HepG2 (cell line): Measurements from ENCODE around the gene THSD4. TPM values are rescaled to one million over a fixed set of nuclear protein-coding genes. Genes with fewer than 3 reads are reported as not detected.

Experiments used
- ATAC-seq: fragments of 200-7000 bp; cut with Tn5 transposase; 3 replicates; pipeline ENCODE4 v1.9.1; 2020; ENCODE audit warnings: mild to moderate bottlenecking, moderate library complexity
- BruUV-seq: library from RNA; stranded (reverse); fragments of 400-500 nt; replicated peaks from 2 replicates; lab custom pipeline; 2021; lab: Mats Ljungman, UMichigan
- CTCF ChIA-PET: fragments of 300-600 bp; formaldehyde crosslinking; extraction: SDS; loops from one replicate; lab custom pipeline; 2021; ENCODE audit warnings: low total read pairs, inconsistent platforms, low intra/inter-chr PET ratio; lab: Yijun Ruan, JAX
- POLR2A ChIA-PET: fragments of 350-600 bp; sonication (Branson Sonifier 250); formaldehyde crosslinking; loops from one replicate; lab custom pipeline; 2020; ENCODE audit warnings: antibody characterized with exemption, inconsistent platforms; lab: Yijun Ruan, JAX
- DNase-seq: peaks from one replicate; pipeline ENCODE4 v3.0.0-alpha.2; 2015; ENCODE audit warnings: low spot score
- FAIRE-seq: peaks from 3 replicates; lab custom pipeline; 2011; peaks lifted over from hg19 to GRCh38; lab: Jason Lieb, UNC
- H2AFZ ChIP-seq: one replicate; pipeline ENCODE4 v1.6.1; 2011; ENCODE audit warnings: low read length, inconsistent platforms
- H3K27ac ChIP-seq: fragments of 300-600 bp; 3 replicates; pipeline ENCODE4 v1.8.0; 2011; ENCODE audit warnings: mixed run types, mild to moderate bottlenecking, mixed read lengths, low read length, inconsistent platforms; ENCODE audit not compliant: insufficient read depth; ENCODE audit errors: extremely low read length
- H3K27me3 ChIP-seq, 2 experiments: fragments of 200-600 bp in 1 of 2; 2 replicates in 1 of 2; 3 replicates in 1 of 2; pipeline versions ENCODE4 v1.6.0 to v1.8.0; 2011; ENCODE audit warnings: low read length in 2 of 2, mild to moderate bottlenecking in 2 of 2, moderate library complexity in 2 of 2, inconsistent platforms in 1 of 2; ENCODE audit not compliant: insufficient read depth in 2 of 2, control insufficient read depth in 1 of 2
- H3K36me3 ChIP-seq, 2 experiments: fragments of 200-600 bp in 1 of 2; replicated peaks in 1 of 2; 2 replicates in 1 of 2; 3 replicates in 1 of 2; pipeline versions ENCODE4 v1.5.1 to v1.8.0; 2011; ENCODE audit warnings: low read length in 2 of 2, inconsistent platforms in 1 of 2; ENCODE audit not compliant: insufficient read depth in 2 of 2, control insufficient read depth in 1 of 2
- H3K4me1 ChIP-seq: 2 replicates; pipeline ENCODE4 v1.5.1; 2012; ENCODE audit warnings: low read length, inconsistent platforms; ENCODE audit not compliant: insufficient read depth
- H3K4me2 ChIP-seq: 2 replicates; pipeline ENCODE4 v1.6.0; 2011; ENCODE audit warnings: low read depth, low read length, inconsistent platforms
- H3K4me3 ChIP-seq, 3 experiments: fragments of 200-600 bp in 1 of 3; sonication (generic), shearing (Covaris generic) in 1 of 3; replicated peaks in 1 of 3; 2 replicates each; pipeline ENCODE4 v1.5.1; 2011 to 2016; ENCODE audit warnings: low read length in 3 of 3, inconsistent platforms in 2 of 3, low read depth in 2 of 3, mild to moderate bottlenecking in 2 of 3, control low read depth in 1 of 3, mixed read lengths in 1 of 3; ENCODE audit not compliant: insufficient read depth in 1 of 3
- H3K79me2 ChIP-seq: one replicate; pipeline ENCODE4 v1.6.1; 2011; ENCODE audit warnings: low read length, inconsistent platforms; ENCODE audit not compliant: insufficient read depth
- H3K9ac ChIP-seq: 2 replicates; pipeline ENCODE4 v1.6.0; 2011; ENCODE audit warnings: mild to moderate bottlenecking, low read depth, low read length, inconsistent platforms; ENCODE audit not compliant: insufficient read depth
- H3K9me3 ChIP-seq: 2 replicates; pipeline ENCODE4 v1.5.1; 2012; ENCODE audit warnings: mild to moderate bottlenecking, low read length
- H4K20me1 ChIP-seq: 2 replicates; pipeline ENCODE4 v1.6.0; 2011; ENCODE audit warnings: inconsistent platforms, mild to moderate bottlenecking, low read length, moderate library complexity; ENCODE audit not compliant: insufficient read depth
- KMT2B ChIP-seq: IDR thresholded peaks from 2 replicates; pipeline ENCODE4 v1.6.1; 2016; ENCODE audit warnings: missing genetic modification reagents, missing compliant biosample characterization
- MLLT10 ChIP-seq: sonication (generic); formaldehyde crosslinking; IDR thresholded peaks from 2 replicates; pipeline ENCODE4 v1.4.0; 2020; ENCODE audit warnings: missing genetic modification reagents
- ZNF660 ChIP-seq: sonication (generic); formaldehyde crosslinking; IDR thresholded peaks from 2 replicates; pipeline ENCODE4 v1.5.1; 2020; ENCODE audit warnings: mild to moderate bottlenecking, low read depth, missing genetic modification reagents, borderline replicate concordance
- WGBS: methylation state at CpG from one replicate; pipeline ENCODE4 v1.1.6; 2017; ENCODE audit warnings: low lambda C conversion rate; 5-methylcytosine and 5-hydroxymethylcytosine counted together
- in situ Hi-C: cut with HindIII; loops from 2 replicates; pipeline ENCODE4 v1.10.0; 2017; ENCODE audit warnings: low pct_unique_long_range_greater_than_20kb; ENCODE audit not compliant: extremely low pct_ligation_motif_present
- intact Hi-C: fragments of 100-400 bp; cut with micrococcal nuclease; formaldehyde crosslinking; loops from one replicate; pipeline ENCODE4 v1.10.0; 2022; ENCODE audit not compliant: unreplicated experiment
- polyA plus RNA-seq, 8 experiments: library from polyadenylated mRNA; depleted of rRNA in 3 of 8; stranded (reverse) in 7 of 8; unstranded in 1 of 8; fragments of >200 nt; fragmentation: Illumina TruSeq in 4 of 8; extraction: Trizol in 4 of 8; gene quantifications; 2 replicates each; pipeline versions ENCODE4 v1.2.1 to v1.2.3, GENCODE V29; 2011 to 2016; ENCODE audit warnings: low read depth in 4 of 8, missing spikeins in 1 of 8, mixed read lengths in 1 of 8; ENCODE audit not compliant: insufficient read depth in 1 of 8
- total RNA-seq, 5 experiments: library from RNA; depleted of rRNA; stranded (reverse); fragments of >200 nt; fragmentation: Illumina TruSeq; extraction: Trizol; gene quantifications; 2 replicates each; pipeline ENCODE4 v1.2.3, GENCODE V29; 2016; ENCODE audit warnings: low read depth in 1 of 5
- TF ChIP-seq, protein P1 (sequence below): sonication (generic); formaldehyde crosslinking; IDR thresholded peaks from 2 replicates; pipeline ENCODE4 v1.5.0; 2020; ENCODE audit warnings: mild to moderate bottlenecking, missing genetic modification reagents, borderline replicate concordance
- TF ChIP-seq, protein P2 (sequence below): sonication (generic); formaldehyde crosslinking; IDR thresholded peaks from 2 replicates; pipeline ENCODE4 v1.9.0; 2021; ENCODE audit warnings: missing genetic modification reagents, mild to moderate bottlenecking, borderline replicate concordance

THSD4 gene
- total and polyA plus RNA-seq, 2 of the 13 experiments (the other 11 are each of a cell fraction or from before 2014, with no cell fraction given): 0.07 to 0.21 TPM

DNA sequence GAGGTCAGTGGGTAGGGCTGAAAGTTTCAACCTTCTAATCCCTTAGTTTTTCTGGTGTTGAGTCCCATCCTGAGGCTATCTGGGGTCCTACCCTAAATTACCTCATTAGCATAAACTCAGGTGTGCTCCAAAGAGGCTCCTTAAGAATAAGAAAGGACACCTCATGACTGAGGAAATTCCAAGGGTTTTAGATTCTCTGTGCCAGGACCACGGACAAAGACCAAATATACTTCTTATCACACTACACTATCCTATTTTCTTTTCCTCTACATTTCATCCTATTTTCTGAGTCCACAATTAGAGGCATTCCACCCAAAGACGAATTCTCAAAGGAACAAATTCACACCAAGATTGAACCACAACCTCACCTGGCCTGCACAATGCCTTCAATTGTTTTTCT, 9.8 kb upstream of the THSD4 start:
- Histone ChIP-seq H3K27ac (no peak overlapping the region), H3K4me1 (no peaks in the 10 kb centered on the region)
- POLR2A ChIA-PET: no interaction called here
- no peak for DNase-seq
- BruUV-seq: no TSS peak
- 1% methylated on average over 2 of the region's 2 CpGs for WGBS
- TF ChIP-seq ZNF660 (CRISPR knock-in tag) (no peak), MLLT10 (CRISPR knock-in tag) (no peak), KMT2B (CRISPR knock-in tag) (no peak)
- TF ChIP-seq, protein P1, sequence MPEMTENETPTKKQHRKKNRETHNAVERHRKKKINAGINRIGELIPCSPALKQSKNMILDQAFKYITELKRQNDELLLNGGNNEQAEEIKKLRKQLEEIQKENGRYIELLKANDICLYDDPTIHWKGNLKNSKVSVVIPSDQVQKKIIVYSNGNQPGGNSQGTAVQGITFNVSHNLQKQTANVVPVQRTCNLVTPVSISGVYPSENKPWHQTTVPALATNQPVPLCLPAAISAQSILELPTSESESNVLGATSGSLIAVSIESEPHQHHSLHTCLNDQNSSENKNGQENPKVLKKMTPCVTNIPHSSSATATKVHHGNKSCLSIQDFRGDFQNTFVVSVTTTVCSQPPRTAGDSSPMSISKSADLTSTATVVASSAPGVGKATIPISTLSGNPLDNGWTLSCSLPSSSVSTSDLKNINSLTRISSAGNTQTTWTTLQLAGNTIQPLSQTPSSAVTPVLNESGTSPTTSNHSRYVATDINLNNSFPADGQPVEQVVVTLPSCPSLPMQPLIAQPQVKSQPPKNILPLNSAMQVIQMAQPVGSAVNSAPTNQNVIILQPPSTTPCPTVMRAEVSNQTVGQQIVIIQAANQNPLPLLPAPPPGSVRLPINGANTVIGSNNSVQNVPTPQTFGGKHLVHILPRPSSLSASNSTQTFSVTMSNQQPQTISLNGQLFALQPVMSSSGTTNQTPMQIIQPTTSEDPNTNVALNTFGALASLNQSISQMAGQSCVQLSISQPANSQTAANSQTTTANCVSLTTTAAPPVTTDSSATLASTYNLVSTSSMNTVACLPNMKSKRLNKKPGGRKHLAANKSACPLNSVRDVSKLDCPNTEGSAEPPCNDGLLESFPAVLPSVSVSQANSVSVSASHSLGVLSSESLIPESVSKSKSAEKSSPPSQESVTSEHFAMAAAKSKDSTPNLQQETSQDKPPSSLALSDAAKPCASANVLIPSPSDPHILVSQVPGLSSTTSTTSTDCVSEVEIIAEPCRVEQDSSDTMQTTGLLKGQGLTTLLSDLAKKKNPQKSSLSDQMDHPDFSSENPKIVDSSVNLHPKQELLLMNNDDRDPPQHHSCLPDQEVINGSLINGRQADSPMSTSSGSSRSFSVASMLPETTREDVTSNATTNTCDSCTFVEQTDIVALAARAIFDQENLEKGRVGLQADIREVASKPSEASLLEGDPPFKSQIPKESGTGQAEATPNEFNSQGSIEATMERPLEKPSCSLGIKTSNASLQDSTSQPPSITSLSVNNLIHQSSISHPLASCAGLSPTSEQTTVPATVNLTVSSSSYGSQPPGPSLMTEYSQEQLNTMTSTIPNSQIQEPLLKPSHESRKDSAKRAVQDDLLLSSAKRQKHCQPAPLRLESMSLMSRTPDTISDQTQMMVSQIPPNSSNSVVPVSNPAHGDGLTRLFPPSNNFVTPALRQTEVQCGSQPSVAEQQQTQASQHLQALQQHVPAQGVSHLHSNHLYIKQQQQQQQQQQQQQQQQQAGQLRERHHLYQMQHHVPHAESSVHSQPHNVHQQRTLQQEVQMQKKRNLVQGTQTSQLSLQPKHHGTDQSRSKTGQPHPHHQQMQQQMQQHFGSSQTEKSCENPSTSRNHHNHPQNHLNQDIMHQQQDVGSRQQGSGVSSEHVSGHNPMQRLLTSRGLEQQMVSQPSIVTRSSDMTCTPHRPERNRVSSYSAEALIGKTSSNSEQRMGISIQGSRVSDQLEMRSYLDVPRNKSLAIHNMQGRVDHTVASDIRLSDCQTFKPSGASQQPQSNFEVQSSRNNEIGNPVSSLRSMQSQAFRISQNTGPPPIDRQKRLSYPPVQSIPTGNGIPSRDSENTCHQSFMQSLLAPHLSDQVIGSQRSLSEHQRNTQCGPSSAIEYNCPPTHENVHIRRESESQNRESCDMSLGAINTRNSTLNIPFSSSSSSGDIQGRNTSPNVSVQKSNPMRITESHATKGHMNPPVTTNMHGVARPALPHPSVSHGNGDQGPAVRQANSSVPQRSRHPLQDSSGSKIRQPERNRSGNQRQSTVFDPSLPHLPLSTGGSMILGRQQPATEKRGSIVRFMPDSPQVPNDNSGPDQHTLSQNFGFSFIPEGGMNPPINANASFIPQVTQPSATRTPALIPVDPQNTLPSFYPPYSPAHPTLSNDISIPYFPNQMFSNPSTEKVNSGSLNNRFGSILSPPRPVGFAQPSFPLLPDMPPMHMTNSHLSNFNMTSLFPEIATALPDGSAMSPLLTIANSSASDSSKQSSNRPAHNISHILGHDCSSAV (CRISPR knock-in tag): no peak
- TF ChIP-seq, protein P2, sequence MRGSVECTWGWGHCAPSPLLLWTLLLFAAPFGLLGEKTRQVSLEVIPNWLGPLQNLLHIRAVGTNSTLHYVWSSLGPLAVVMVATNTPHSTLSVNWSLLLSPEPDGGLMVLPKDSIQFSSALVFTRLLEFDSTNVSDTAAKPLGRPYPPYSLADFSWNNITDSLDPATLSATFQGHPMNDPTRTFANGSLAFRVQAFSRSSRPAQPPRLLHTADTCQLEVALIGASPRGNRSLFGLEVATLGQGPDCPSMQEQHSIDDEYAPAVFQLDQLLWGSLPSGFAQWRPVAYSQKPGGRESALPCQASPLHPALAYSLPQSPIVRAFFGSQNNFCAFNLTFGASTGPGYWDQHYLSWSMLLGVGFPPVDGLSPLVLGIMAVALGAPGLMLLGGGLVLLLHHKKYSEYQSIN: no peak
- TF ChIP-seq, all 625 proteins: peak for 0
- CTCF ChIA-PET: no interaction called here
- Histone ChIP-seq H3K9me3 (no peaks in the 10 kb centered on the region), H3K79me2 (no peaks in the 10 kb centered on the region), H3K4me2 (no peak overlapping the region), H2AFZ (no peak overlapping the region), H3K36me3 (no peaks in the 10 kb centered on the region), H3K27me3 (no peaks in the 10 kb centered on the region), H3K9ac (no peak overlapping the region), H4K20me1 (no peaks in the 10 kb centered on the region), H3K4me3 (no peak overlapping the region)
- in situ Hi-C loops (no loop called here), intact Hi-C loops (no loop called here)
- FAIRE-seq: no peak
- ATAC-seq: no peak
